ENCODE data around the gene PTCH2. TPM values are rescaled to one million over a fixed set of nuclear protein-coding genes. Genes with fewer than 3 reads are reported as not detected.
A peak's percentile ranks its signal among the peaks of the same experiment; 100 is the strongest.

Gene PTCH2
- total and polyA plus RNA-seq, 2 of the 13 experiments (the other 11 are each of a cell fraction or from before 2014, with no cell fraction given), result 0.60 to 1.5 TPM

- TF ChIP-seq, protein P1, sequence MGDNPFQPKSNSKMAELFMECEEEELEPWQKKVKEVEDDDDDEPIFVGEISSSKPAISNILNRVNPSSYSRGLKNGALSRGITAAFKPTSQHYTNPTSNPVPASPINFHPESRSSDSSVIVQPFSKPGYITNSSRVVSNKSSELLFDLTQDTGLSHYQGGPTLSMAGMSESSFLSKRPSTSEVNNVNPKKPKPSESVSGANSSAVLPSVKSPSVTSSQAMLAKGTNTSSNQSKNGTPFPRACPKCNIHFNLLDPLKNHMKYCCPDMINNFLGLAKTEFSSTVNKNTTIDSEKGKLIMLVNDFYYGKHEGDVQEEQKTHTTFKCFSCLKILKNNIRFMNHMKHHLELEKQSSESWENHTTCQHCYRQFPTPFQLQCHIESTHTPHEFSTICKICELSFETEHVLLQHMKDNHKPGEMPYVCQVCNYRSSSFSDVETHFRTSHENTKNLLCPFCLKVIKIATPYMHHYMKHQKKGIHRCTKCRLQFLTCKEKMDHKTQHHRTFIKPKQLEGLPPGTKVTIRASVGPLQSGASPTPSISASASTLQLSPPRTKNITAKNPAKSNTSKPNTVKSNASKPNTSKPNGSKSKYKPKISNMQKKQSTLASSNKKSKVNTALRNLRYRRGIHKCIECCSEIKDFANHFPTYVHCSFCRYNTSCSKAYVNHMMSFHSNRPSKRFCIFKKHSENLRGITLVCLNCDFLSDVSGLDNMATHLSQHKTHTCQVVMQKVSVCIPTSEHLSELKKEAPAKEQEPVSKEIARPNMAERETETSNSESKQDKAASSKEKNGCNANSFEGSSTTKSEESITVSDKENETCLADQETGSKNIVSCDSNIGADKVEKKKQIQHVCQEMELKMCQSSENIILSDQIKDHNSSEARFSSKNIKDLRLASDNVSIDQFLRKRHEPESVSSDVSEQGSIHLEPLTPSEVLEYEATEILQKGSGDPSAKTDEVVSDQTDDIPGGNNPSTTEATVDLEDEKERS (CRISPR knock-in tag; IDR thresholded peaks at IDR 0.05), result no peak
- TF ChIP-seq ZNF260 (CRISPR knock-in tag; IDR thresholded peaks at IDR 0.05; ENCODE audit: borderline replicate concordance, low read depth) (no peak), MED8 (CRISPR knock-in tag; IDR thresholded peaks at IDR 0.05; ENCODE audit: insufficient replicate concordance) (no peak), ZNF234 (CRISPR knock-in tag; conservative IDR thresholded peaks at IDR 0.05) (no peak), ZFP90 (CRISPR knock-in tag; IDR thresholded peaks at IDR 0.05; ENCODE audit: borderline replicate concordance) (0 out of 2 replicates have a peak, but pooled peaks have one; percentile 59), SMAD9 (CRISPR knock-in tag; IDR thresholded peaks at IDR 0.05) (no peak), ZNF503 (CRISPR knock-in tag; IDR thresholded peaks at IDR 0.05) (no peak), ZFP36 (IDR thresholded peaks at IDR 0.05; ENCODE audit: borderline replicate concordance, low read depth, low read length, partially characterized antibody) (no peak), ATF7-NPFF (CRISPR knock-in tag; IDR thresholded peaks at IDR 0.05; ENCODE audit: low read depth) (no peak), ZNF550 (CRISPR knock-in tag; IDR thresholded peaks at IDR 0.05; ENCODE audit: borderline replicate concordance) (no peak)
- TF ChIP-seq, protein P2, sequence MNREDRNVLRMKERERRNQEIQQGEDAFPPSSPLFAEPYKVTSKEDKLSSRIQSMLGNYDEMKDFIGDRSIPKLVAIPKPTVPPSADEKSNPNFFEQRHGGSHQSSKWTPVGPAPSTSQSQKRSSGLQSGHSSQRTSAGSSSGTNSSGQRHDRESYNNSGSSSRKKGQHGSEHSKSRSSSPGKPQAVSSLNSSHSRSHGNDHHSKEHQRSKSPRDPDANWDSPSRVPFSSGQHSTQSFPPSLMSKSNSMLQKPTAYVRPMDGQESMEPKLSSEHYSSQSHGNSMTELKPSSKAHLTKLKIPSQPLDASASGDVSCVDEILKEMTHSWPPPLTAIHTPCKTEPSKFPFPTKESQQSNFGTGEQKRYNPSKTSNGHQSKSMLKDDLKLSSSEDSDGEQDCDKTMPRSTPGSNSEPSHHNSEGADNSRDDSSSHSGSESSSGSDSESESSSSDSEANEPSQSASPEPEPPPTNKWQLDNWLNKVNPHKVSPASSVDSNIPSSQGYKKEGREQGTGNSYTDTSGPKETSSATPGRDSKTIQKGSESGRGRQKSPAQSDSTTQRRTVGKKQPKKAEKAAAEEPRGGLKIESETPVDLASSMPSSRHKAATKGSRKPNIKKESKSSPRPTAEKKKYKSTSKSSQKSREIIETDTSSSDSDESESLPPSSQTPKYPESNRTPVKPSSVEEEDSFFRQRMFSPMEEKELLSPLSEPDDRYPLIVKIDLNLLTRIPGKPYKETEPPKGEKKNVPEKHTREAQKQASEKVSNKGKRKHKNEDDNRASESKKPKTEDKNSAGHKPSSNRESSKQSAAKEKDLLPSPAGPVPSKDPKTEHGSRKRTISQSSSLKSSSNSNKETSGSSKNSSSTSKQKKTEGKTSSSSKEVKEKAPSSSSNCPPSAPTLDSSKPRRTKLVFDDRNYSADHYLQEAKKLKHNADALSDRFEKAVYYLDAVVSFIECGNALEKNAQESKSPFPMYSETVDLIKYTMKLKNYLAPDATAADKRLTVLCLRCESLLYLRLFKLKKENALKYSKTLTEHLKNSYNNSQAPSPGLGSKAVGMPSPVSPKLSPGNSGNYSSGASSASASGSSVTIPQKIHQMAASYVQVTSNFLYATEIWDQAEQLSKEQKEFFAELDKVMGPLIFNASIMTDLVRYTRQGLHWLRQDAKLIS (CRISPR knock-in tag; IDR thresholded peaks at IDR 0.05), result no peak
These were observed 33.8 kb downstream of the PTCH2 start (continued) for GRCh38 chr1:44808938-44809917.

Measured in HepG2 (cell line).